Epithelial cell of esophagus (primary cell): ENCODE measurements around the gene DGKK.

Experiments used
- DNase-seq: peaks from one replicate; pipeline ENCODE4 v3.0.0; 2010; ENCODE audit warnings: low read depth
- H3K4me3 ChIP-seq: 2 replicates; pipeline ENCODE4 v1.5.1; 2011; ENCODE audit warnings: mild to moderate bottlenecking, low read length, control low read depth
- CTCF ChIP-seq: IDR thresholded peaks from 2 replicates; pipeline ENCODE4 v1.5.1; 2011; ENCODE audit warnings: low read depth, mild to moderate bottlenecking, low read length, control low read depth, inconsistent platforms; ENCODE audit not compliant: insufficient read depth; ENCODE audit errors: missing control alignments

The DGKK gene

GRCh38 chrX:50452782-50453181 lies 17.8 kb downstream of the DGKK start:
- H3K4me3 ChIP-seq: no peak overlapping the region
- DNase-seq: no peak
- TF ChIP-seq CTCF: no peak

GRCh38 chrX:50450324-50450723 lies 20.3 kb downstream of the DGKK start:
- H3K4me3 ChIP-seq: no peak overlapping the region
- no peak for TF ChIP-seq CTCF
- no peak for DNase-seq

GRCh38 chrX:50448565-50448964 lies 22.1 kb downstream of the DGKK start:
- DNase-seq: peak; percentile 69
- H3K4me3 ChIP-seq: no peak overlapping the region
- TF ChIP-seq CTCF: peak; percentile 28

GRCh38 chrX:50447535-50447934 lies 23.1 kb downstream of the DGKK start:
- no peak overlapping the region for H3K4me3 ChIP-seq
- no peak for DNase-seq
- no peak for TF ChIP-seq CTCF

GRCh38 chrX:50442426-50443116 lies 28.1 kb downstream of the DGKK start:
- no peak overlapping the region for H3K4me3 ChIP-seq
- TF ChIP-seq CTCF: no peak
- DNase-seq: no peak

- H3K4me3 ChIP-seq: no peak overlapping the region
- no peak for DNase-seq
- no peak for TF ChIP-seq CTCF
These were observed 33.8 kb downstream of the DGKK start for GRCh38 chrX:50436797-50437196.

GRCh38 chrX:50432829-50433289 lies 37.8 kb downstream of the DGKK start:
- no peak for DNase-seq
- TF ChIP-seq CTCF: no peak
- no peak overlapping the region for H3K4me3 ChIP-seq
